ENCODE results near the gene IFI27. TPM values are rescaled to one million over a fixed set of nuclear protein-coding genes. Genes with fewer than 3 reads are reported as not detected.
A peak's percentile ranks its signal among the peaks of the same experiment; 100 is the strongest.

The IFI27 gene
- total RNA-seq, 1 experiment from 2014 or later, result 2.3 TPM

GRCh38 chr14:94099006-94099405, 11.5 kb upstream of the IFI27 start:
- intact Hi-C loops (cut with micrococcal nuclease; ENCODE audit: unreplicated experiment) (no loop called here), in situ Hi-C loops (cut with HindIII; ENCODE audit: low pct_unique_long_range_greater_than_20kb, low sequenced_read_pairs) (no loop called here)
- TF ChIP-seq SIN3A (IDR thresholded peaks at IDR 0.05; ENCODE audit: borderline replicate concordance, insufficient read depth, low read depth, low read length) (no peak), REST (IDR thresholded peaks at IDR 0.05; ENCODE audit: insufficient read depth in 1 of 2, low read depth in 2 of 2, low read length in 1 of 2) (no peak), TCF7L2 (IDR thresholded peaks at IDR 0.05; ENCODE audit: low read depth, low read length) (no peak), POLR2AphosphoS5 (IDR thresholded peaks at IDR 0.05; ENCODE audit: low read depth, low read length) (no peak), CTCF (IDR thresholded peaks at IDR 0.05) (no peak)
- ChIA-PET POLR2A (no interaction called here), CTCF (no interaction called here)
- no peak for ATAC-seq
- Histone ChIP-seq H3K27ac (ENCODE audit: low read length) (no peak overlapping the region), H3K27me3 (ENCODE audit: control insufficient read depth, insufficient read depth, low read length) (no peaks in the 10 kb centered on the region), H3K4me1 (ENCODE audit: control insufficient read depth, insufficient read depth, low read length) (no peaks in the 10 kb centered on the region), H3K4me3 (ENCODE audit: low read depth in 2 of 2, low read length in 2 of 2) (no peak overlapping the region), H3K9me3 (ENCODE audit: control insufficient read depth, insufficient read depth, low read depth, low read length) (no peaks in the 10 kb centered on the region), H3K36me3 (ENCODE audit: control insufficient read depth, insufficient read depth, low read length) (no peaks in the 10 kb centered on the region)
- no peak for DNase-seq (ENCODE audit: low read depth, low spot score)
- no TSS peak for BruUV-seq (replicated peaks)

- Histone ChIP-seq H3K9me3 (ENCODE audit: control insufficient read depth, insufficient read depth, low read depth, low read length) (no peaks in the 10 kb centered on the region), H3K4me1 (ENCODE audit: control insufficient read depth, insufficient read depth, low read length) (no peaks in the 10 kb centered on the region), H3K4me3 (ENCODE audit: low read depth in 2 of 2, low read length in 2 of 2) (no peak overlapping the region), H3K36me3 (ENCODE audit: control insufficient read depth, insufficient read depth, low read length) (no peaks in the 10 kb centered on the region), H3K27me3 (ENCODE audit: control insufficient read depth, insufficient read depth, low read length) (no peaks in the 10 kb centered on the region), H3K27ac (ENCODE audit: low read length) (no peak overlapping the region)
- POLR2A ChIA-PET, result interaction anchor here (0.6 kb wide), 1 partner anchor 19 kb away, joined by 8 read pairs; no protein-coding TSS in a partner anchor
- no TSS peak for BruUV-seq (replicated peaks)
- CTCF ChIA-PET, result interaction anchor here (0.7 kb wide), 1 partner anchor 10 kb away, joined by 4 read pairs; no protein-coding TSS in a partner anchor
- DNase-seq (ENCODE audit: low read depth, low spot score), result no peak
- in situ Hi-C loops (cut with HindIII; ENCODE audit: low pct_unique_long_range_greater_than_20kb, low sequenced_read_pairs), result no loop called here
- TF ChIP-seq REST (IDR thresholded peaks at IDR 0.05; ENCODE audit: insufficient read depth in 1 of 2, low read depth in 2 of 2, low read length in 1 of 2) (no peak), TCF7L2 (IDR thresholded peaks at IDR 0.05; ENCODE audit: low read depth, low read length) (no peak), CTCF (IDR thresholded peaks at IDR 0.05) (no peak), SIN3A (IDR thresholded peaks at IDR 0.05; ENCODE audit: borderline replicate concordance, insufficient read depth, low read depth, low read length) (no peak), POLR2AphosphoS5 (IDR thresholded peaks at IDR 0.05; ENCODE audit: low read depth, low read length) (no peak)
- ATAC-seq, result peak; percentile 48
- intact Hi-C loops (cut with micrococcal nuclease; ENCODE audit: unreplicated experiment), result no loop called here
These were observed 9.7 kb upstream of the IFI27 start for GRCh38 chr14:94100847-94101246.

All from Panc1 (cell line).